Activated CD4-positive, CD25-positive, alpha-beta regulatory T cell (primary cell): ENCODE data around the gene USP17L12.
"Not testable (repeated sequence)": the region's sequence is repeated elsewhere in the genome, so short reads cannot be mapped to it uniquely, and the experiment has no call there.

Experiments used
- DNase-seq, 4 experiments: peaks; one replicate each; lab custom pipeline; 2025; lab: John Stamatoyannopoulos, UW

Gene USP17L12

GRCh38 chr4:9219852-9220251 is at the start of gene USP17L12:
Gene USP17L12, plus strand, starts transcription at chr4:9220152. Its CDS starts 0 bp downstream, at chr4:9220152.
- DNase-seq: not testable (repeated sequence)

DNA sequence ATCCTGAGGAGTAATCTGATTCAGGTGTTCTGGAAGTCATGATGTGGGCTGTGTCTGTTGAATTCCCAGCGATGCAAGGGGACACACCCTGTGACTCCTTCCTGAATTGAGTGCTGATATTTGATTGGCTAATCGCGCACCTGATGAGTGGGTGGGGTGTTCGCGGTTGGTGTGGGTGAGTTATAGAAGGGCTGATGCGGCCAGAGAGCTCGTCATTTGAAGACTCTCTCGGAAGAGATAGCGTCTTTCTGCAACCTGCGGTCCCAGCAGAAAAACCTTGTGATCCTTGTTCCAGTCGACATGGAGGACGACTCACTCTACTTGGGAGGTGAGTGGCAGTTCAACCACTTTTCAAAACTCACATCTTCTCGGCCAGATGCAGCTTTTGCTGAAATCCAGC is 9.6 kb upstream of the USP17L12 start, which contains the start of gene USP17L10:
TSS of gene USP17L10 (plus strand) at position 301 of the 400 bp plus-strand sequence. CDS start at position 301, 0 bp downstream.
- not testable (repeated sequence) for DNase-seq

- not testable (repeated sequence) for DNase-seq
These were observed 5.3 kb upstream of the USP17L12 start for GRCh38 chr4:9214701-9215100.

DNA sequence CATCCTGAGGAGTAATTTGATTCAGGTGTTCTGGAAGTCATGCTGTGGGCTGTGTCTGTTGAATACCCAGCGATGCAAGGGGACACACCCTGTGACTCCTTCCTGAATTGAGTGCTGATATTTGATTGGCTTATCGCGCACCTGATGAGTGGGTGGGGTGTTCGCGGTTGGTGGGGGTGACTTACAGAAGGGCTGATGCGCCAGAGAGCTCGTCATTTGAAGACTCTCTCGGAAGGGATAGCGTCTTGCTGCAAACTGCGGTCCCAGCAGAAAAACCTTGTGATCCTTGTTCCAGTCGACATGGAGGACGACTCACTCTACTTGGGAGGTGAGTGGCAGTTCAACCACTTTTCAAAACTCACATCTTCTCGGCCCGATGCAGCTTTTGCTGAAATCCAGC is 4.8 kb upstream of the USP17L12 start, which contains the start of gene USP17L11:
TSS of gene USP17L11 (plus strand) at position 301 of the 400 bp plus-strand sequence. CDS start at position 301, 0 bp downstream.
- DNase-seq: not testable (repeated sequence)

GRCh38 chr4:9224596-9224995 is 4.6 kb downstream of the USP17L12 start, which contains the start of gene USP17L13:
Gene USP17L13, plus strand, starts transcription at chr4:9224896. Its CDS starts 0 bp downstream, at chr4:9224896.
- not testable (repeated sequence) for DNase-seq

DNA sequence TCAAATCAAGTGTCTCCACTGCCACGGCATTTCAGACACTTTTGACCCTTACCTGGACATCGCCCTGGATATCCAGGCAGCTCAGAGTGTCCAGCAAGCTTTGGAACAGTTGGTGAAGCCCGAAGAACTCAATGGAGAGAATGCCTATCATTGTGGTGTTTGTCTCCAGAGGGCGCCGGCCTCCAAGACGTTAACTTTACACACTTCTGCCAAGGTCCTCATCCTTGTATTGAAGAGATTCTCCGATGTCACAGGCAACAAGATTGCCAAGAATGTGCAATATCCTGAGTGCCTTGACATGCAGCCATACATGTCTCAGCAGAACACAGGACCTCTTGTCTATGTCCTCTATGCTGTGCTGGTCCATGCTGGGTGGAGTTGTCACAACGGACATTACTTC is 10.3 kb downstream of the USP17L12 start:
- not testable (repeated sequence) for DNase-seq

DNA sequence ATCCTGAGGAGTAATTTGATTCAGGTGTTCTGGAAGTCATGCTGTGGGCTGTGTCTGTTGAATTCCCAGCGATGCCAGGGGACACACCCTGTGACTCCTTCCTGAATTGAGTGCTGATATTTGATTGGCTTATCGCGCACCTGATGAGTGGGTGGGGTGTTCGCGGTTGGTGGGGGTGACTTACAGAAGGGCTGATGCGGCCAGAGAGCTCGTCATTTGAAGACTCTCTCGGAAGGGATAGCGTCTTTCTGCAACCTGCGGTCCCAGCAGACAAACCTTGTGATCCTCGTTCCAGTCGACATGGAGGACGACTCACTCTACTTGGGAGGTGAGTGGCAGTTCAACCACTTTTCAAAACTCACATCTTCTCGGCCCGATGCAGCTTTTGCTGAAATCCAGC is 14.1 kb downstream of the USP17L12 start, which contains the start of gene USP17L15:
TSS of gene USP17L15 (plus strand) at position 301 of the 400 bp plus-strand sequence. CDS start at position 301, 0 bp downstream.
- DNase-seq: not testable (repeated sequence)

DNA sequence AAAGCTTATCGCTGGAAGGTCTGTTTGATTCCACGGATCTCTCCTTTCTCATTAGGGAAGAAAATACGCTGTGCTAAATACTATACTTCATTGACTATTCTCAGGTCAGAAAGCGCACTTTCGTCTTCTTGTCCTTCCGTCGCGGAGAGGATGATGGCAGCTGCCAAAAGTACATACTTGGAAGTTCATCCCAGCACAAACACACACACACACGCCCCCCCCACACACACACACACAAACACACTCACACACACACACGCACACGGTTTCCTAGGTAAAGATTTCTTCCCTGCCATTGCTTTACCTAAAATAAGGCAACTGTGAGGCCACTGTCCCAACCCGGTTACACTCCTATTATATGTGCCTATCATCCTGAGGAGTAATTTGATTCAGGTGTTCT is 18.5 kb downstream of the USP17L12 start:
- not testable (repeated sequence) for DNase-seq

GRCh38 chr4:9243579-9243978 is 23.6 kb downstream of the USP17L12 start, which contains the start of gene USP17L17:
Gene USP17L17, plus strand, starts transcription at chr4:9243879. Its CDS starts 0 bp downstream, at chr4:9243879.
- DNase-seq: not testable (repeated sequence)

GRCh38 chr4:9247953-9248680 is 28.2 kb downstream of the USP17L12 start, which contains the start of gene USP17L18:
Gene USP17L18, plus strand, starts transcription at chr4:9248630. Its CDS starts 0 bp downstream, at chr4:9248630.
- DNase-seq: not testable (repeated sequence)

- DNase-seq: not testable (repeated sequence)
These were observed 33.1 kb downstream of the USP17L12 start, which contains the start of gene USP17L19 for GRCh38 chr4:9253078-9253477. Gene USP17L19, plus strand, starts transcription at chr4:9253378. Its CDS starts 0 bp downstream, at chr4:9253378.

- not testable (repeated sequence) for DNase-seq
These were observed 37.9 kb downstream of the USP17L12 start, which contains the start of gene USP17L20 for GRCh38 chr4:9257824-9258223. Gene USP17L20, plus strand, starts transcription at chr4:9258124. Its CDS starts 0 bp downstream, at chr4:9258124.

- not testable (repeated sequence) for DNase-seq
These were observed 42.6 kb downstream of the USP17L12 start, which contains the start of gene USP17L21 for GRCh38 chr4:9262572-9262971. Gene USP17L21, plus strand, starts transcription at chr4:9262872. Its CDS starts 0 bp downstream, at chr4:9262872.

GRCh38 chr4:9267319-9267718 is 47.4 kb downstream of the USP17L12 start, which contains the start of gene USP17L22:
Gene USP17L22, plus strand, starts transcription at chr4:9267619. Its CDS starts 0 bp downstream, at chr4:9267619.
- not testable (repeated sequence) for DNase-seq
